ENCODE data around the gene ARHGAP24.
"Not testable (repeated sequence)": the region's sequence is repeated elsewhere in the genome, so short reads cannot be mapped to it uniquely, and the experiment has no call there.

Gene ARHGAP24

DNA sequence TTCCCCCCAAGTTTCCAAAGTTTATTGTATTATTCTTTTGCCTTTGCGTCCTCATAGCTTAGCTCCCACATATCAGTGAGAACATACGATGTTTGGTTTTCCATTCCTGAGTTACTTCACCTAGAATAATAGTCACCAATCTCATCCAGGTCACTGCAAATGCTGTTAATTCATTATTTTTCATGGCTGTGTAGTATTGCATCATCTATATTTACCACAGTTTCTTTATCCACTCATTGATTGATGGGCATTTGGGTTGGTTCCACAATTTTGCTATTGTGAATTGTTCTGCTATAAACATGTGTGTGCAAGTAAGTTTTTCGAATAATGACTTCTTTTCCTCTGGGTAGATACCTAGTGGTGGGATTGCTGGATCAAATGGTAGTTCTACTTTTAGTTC is 43.6 kb downstream of the ARHGAP24 start:
- not testable (repeated sequence) for DNase-seq (ENCODE audit: low read depth in 3 of 3)

DNA sequence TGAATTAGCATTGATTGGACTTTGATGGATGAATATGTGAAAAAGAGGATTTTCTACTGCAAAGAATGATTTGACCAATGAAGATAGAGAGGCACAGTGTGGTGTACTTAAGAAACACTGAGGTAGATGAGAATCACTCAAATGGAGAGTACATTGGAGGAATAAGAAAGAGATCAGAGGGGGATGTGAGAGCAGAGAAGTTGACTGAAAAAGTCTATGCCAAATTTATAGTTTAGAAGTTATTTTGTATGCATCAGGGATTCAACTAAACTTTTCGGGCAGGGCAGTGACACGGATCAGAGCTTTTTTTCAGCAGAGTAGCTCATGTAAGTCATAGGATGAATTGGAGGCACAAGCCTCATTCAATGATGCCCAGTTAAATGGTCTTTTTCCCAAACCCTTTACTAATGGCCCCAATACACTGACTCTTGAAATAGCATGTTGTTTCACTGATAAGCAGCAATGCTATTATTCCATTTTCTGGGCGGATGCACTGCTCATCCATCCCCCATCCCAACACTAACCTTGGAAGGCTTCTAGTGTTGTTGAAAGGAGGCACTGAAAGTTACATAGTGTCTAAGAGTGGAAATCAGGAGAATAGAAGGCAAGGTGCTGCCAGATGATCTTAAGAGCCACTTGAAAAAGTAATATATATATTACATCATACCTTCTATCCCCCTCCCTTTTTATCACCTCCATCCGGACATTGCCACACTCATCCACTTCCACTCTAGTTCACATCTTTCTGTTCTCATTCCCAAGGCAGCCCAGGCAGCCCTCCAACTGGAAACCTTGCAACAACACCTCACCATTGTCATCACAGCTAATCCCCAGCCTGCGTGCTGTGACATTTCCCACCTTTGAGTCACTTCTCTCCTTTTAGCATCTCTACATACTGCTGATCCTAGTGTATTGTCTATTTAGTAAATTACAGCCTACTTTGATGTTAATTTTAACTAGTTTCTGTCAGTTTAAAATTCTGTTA is 46.1 kb downstream of the ARHGAP24 start:
- DNase-seq (ENCODE audit: low read depth in 3 of 3), result no peak

DNA sequence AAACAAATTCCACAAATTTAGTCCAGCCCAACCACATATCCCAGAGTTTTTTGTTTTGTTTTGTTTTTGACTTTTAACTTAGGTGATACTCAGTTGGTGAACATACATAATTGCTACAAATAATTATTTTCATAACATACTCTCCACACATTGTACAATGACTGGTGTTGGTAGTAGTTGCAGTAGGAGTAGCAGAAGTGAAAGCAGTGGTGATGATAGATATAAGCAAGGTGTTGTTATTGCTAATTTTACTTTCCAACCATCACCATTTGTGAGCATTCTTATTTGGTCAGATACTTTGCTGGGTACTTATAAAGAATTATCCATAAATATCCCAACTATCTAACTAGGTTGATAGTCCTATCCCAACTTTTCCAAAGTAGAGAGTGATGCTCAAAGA is 47.3 kb downstream of the ARHGAP24 start:
- DNase-seq (ENCODE audit: low read depth in 3 of 3), result no peak

DNA sequence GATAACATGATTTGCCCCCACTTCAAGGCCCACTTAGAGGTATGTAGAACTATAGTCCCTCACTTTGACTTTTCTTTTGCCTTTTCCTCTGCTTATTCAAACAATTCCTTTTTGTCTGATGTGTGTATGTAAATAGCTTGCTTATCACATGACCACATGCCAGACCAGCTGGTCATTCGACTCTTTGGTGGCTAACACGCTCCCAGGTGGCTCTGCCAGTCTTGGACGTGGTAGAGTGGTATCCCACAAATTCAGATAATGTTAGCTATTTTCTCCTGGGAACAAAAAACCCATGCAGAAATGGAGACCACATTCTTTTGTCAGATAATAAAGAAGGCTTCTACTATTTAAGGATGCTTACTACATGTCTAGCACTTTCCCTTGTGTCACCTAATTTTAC is 47.9 kb downstream of the ARHGAP24 start:
- DNase-seq (ENCODE audit: low read depth in 3 of 3), result no peak

DNA sequence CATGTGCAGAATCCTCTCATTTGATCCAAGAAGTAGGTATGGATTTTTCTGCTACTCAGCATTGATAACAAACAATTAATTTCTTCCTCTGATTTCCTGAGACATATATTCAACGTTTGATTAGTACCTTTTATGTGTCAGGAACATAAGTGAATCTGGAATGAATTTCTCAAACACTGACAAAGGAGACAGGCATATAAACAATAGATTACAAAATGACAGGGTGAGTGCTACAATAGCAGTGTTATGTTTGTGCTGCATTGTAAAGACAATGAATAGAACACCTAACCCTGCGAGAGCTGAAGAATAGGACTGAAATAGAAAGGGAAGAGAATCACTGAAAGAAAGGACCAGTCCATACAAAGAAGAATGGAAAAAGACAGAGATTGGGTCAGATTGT is 52.9 kb downstream of the ARHGAP24 start:
- DNase-seq (ENCODE audit: low read depth in 3 of 3), result no peak

DNA sequence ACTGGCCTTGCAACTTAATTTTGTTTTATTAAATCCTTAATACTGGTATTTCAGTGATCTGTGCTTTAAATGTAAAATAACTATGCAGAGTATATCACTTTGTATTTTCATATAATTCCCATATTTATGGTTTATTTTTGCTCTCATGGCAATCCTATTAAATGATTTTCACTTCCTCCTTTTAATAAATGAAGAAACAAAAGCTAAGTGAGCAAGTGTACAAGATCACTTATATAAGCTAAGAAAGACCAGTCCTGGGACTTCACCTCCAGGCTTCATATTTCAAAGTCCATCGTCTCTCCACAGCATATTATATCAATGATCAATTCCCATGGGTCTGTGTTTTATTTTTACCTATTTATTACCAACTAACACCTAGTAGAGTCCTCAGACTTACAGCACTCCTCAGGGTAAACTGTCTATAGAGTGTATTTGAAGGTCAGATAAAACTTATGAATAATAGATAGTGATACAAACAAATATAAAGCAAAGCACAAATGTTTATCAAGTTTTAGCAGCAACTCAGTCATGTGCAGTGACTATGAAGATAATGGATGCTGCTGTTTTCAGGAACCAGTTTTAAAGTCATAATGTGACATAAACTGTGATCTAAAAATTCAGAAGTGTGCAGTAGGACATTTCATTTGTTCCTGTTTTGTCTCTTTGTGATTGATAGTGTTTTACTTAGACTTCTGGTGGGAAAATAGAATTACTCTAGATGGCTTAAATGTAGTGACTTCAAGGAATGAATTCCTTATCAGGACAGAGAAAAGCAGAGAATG is 56.8 kb downstream of the ARHGAP24 start:
- DNase-seq (ENCODE audit: low read depth in 3 of 3), result no peak

DNA sequence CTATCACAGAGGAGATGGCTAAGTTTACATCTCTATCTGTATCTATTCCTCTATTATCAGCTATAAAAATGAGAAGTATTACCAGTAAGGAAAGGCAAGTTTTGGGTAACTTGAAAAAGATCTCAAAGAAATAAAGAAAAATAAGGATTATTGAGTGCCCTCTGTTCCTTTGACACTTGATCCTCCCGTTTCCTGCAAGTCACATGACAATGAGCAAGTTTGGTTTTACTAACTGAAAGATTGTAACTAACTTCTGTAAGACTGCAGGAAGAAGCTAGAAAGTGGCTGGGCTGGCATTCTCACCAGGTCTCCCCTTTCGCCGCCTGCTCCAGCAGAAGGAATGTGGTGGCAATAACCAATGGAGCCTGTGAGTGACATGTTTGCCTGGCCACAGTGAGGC is 59.2 kb downstream of the ARHGAP24 start:
- no peak for DNase-seq (ENCODE audit: low read depth in 3 of 3)

DNA sequence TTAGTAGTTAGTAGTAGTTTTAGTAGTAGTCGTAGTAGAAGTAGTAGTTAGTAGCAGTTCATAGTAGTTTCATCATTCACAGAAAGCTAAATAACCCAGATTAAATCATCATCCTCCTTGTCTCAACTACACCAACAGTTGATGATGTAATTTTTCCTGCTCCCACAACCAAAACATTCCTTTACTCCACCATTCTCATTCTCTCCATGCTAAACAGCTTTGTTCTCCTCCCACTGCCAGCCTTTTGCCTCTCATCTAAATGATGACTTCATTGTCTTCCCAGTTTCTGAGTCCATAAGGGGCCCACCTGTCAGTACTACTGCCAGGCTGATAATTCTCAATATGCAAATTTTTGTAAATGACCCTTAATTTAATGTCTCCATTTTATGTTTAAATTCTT is 68.9 kb downstream of the ARHGAP24 start:
- DNase-seq (ENCODE audit: low read depth in 3 of 3), result no peak

DNA sequence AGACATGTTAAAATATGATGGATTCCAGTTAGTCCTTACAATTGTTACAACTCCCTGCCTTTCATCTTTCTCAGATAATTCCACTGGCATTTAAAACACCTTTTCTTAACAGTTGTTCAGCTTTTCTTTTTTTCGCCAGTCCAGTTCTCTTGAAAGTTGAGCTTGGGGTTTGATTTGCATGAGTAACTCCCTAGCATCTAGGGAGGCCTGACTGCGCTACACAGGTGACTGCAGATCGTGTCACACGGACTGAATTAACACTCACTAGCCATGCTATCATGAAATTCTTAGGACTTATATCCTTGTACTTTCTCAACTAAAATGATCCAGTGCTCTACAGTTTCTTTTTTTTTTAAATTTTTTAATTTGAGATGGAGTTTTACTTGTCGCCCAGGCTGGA is 69.8 kb downstream of the ARHGAP24 start:
- DNase-seq (ENCODE audit: low read depth in 3 of 3), result no peak

DNA sequence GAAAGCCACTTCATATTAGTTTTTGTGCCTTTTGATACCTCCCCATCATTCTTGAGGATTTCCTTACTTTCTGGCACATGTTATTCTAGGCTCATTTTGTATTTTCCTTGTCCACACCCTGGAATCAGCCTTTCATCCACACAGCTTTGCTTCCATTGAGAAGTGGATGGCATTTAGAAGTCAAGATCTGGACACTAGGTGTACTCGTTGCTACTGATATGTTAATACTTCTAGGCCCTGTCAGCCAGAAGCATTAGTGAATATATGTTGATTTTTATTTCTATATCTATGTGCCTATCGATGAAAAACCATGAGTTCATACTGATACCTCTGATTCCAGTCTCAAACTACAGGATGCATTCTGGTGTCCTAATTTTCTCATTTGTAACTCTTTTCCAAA is 73.2 kb downstream of the ARHGAP24 start:
- DNase-seq (ENCODE audit: low read depth in 3 of 3), result no peak

DNA sequence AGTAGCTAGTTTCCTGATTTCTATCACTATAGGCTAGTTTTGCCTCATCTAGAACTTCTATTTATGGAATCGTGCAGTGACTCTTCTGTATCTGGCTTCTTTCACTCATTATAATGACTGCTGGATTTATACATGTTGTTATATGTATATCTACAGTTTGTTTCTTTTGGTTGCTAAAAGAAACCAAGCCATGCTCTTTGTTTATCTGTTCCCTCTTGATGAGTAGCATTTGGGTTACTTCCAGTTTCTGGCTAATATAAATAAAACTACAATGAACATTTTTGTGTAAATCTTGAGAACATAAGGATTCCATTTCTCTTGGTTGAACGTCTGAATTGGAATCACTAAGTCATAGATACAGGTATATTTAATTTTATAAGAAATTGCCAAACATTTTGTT is 73.9 kb downstream of the ARHGAP24 start:
- DNase-seq (ENCODE audit: low read depth in 3 of 3), result no peak

DNA sequence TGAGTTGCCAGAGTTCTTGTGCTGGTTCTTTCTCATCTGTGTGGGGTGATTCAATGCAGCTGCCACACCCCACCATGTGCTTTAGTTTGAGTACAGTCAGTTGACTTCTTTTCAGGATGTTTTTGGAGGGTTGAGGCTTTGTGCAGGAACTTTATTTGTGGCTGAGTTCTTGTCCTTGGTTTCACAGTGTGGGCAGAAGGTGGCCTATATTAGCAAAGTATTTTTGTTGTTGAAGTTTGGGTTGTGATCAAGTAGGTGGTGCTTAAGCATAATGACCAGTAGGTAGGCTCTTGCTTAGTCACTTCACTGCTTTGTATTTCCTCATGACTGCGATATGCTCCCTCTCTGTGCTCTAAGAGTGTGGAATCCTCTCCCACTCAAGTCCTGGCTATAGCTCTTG is 80.3 kb downstream of the ARHGAP24 start:
- DNase-seq (ENCODE audit: low read depth in 3 of 3), result no peak

DNA sequence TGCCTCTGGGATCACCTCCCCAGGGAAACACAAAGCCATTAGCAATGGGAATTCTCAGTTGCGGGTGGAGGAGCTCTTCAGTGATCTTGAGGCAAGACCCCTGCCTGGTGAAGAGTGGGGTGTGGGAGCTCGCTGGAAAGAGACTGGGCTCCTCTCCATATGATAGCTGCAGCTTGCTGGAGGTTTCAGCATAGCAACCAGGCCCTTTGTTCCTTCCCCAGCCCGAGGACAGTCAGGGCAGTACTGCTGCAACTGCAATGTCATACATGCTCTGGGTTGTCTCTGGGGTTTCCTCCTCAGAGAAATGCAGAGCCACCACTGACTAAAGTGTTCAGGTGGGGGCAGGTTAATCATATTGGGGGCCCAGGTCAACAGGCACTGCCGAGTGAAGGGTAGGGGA is 81.3 kb downstream of the ARHGAP24 start:
- DNase-seq (ENCODE audit: low read depth in 3 of 3), result no peak

DNA sequence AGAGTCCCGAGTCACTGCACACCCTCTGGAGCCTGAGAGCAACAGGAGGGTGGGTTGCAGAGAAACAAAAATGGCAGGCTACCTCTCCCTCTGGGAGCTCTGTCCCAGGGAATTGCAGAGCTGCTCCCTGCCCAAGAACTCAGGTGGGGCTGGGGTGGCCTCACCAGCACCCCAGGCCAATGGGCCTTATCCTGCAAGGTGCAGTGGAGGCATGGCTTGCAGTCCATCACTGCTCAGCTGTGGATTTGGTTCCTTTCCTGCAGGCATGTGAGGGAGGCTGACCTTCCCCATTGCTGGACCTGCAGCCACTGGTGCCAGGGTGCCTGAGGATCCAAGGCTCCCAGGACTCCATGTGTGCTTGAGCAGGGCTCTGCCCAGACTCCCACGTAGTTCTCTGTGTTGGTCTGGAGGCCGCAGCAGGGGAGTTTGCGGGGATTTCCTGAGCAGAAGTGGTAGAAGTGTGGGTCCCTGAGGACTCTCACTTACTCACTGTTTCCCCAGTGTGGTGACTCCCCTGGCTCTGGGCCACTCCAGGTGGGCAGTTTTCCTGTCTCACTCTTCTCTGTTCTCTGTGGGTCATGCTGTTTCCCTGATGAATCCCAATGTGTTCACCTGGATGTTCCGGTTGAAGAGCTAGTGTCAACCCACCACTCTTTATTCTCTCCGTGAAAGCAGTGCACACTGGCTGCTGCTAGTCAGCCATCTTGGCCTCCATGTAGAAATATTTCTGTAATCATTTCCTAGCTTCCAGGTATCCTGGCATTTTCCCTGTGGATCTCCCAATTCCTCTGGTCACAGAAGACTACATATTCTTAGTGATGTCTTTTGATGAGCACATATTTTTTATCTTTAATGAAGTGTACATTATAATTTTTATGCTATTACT is 82.3 kb downstream of the ARHGAP24 start:
- no peak for DNase-seq (ENCODE audit: low read depth in 3 of 3)

DNA sequence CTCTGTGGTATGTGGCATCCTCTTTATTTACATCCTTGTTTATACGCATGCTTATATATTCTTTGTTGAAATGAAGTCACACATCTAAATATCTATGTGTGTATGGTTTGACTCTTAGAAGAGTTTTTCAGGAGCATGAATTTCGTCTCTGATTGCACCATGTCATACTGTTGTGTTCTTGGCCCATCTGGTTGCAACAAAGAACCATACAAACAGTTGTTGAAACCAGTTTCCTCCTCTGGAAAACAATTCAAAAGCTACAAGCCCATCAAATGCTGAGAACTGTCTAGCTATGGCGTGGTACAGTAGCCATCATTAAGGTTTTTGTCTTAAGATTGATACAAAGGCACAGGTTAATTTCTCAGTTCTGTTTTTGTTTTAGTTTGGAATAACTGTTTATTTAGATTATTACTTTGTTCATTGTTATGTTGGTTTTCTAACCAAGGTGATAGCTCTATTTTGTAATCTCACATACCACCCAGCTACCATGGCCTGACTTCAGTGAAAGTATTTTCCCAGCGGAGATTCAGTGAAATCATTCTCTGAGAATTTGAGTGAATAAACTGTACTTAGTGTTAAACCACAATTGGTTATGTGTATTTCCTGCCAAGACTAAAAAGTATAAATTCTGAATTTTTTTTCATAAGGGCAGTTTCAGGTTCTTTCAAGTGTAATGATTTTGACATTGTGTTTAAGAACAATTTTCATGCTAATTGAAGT is 91.0 kb downstream of the ARHGAP24 start:
- DNase-seq (ENCODE audit: low read depth in 3 of 3), result no peak

DNA sequence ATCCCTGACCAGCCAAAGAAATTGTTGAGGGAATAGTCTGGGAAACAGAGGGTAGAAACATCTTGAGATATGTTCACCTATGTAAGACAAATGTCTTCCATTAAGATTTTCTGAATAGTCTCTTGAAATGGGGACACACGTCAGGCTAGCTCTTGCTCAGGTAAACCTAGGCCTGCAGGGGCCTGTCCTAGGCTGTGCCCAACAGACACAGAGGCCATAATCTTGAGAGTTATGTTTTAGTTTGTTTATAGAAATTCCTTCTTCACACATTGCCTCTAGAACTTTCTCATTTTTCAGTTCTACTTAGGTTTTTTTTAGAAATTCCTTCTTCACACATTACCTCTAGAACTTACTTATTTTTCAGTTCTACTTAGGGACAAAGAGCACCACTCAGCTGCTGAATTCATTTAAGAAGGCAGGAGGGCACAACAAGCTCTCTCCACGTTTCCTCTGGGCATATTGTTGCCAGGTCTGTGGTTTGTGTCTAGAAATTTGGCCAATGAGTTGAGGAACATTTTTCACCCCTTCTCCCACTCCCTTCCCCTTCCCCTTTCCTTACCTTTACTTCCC is 94.9 kb downstream of the ARHGAP24 start:
- no peak for DNase-seq (ENCODE audit: low read depth in 3 of 3)

DNA sequence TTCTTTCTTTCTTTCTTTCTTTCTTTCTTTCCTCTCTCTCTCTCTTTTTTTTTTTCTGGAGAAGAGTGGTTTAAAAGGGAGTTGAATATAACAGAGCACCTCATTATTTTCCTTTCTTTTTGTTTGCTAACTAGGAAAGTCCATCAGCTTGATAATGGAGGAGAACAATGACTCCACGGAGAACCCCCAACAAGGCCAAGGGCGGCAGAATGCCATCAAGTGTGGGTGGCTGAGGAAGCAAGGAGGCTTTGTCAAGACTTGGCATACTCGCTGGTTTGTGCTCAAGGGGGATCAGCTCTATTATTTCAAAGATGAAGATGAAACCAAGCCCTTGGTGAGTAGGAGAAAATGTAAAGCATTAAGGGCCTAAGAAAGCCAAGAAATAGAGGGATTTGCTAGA is 95.4 kb downstream of the ARHGAP24 start:
- DNase-seq (ENCODE audit: low read depth in 3 of 3), result no peak

DNA sequence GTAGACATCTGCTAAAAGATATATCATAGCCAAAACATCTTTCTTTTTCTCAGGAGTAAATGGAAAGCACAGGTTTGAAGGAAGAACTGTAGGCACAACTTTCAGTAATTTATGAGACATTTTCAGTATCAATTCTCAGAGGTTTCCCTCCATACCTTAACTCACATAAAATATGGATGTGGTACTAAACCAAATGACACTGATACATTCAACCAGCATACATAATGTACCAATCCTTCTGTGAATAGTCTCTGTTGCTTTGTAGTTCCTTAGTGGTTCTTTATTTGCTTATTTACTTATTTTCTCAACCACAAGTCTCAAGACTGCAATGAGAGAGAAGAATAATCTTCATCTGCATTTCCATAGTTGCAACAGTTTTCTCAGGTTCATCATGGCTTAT is 96.1 kb downstream of the ARHGAP24 start:
- no peak for DNase-seq (ENCODE audit: low read depth in 3 of 3)

DNA sequence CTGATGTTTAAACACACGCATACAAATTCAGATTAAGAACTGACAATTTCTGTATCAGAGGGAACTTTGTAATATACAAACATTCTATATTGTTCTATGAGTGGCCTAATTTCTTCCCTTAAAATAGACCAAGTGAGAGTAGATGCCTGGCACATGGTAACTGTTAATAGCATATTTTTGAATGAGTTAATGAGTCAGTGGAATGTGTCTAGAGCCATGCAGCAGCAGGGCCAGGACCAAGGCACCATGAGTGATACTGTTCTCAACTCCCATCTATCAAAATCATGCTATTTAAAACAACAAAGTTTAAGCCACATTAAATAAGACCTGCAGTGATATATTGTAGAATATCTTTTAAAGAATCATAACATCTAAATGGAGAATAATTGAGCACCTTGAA is 98.3 kb downstream of the ARHGAP24 start:
- no peak for DNase-seq (ENCODE audit: low read depth in 3 of 3)

DNA sequence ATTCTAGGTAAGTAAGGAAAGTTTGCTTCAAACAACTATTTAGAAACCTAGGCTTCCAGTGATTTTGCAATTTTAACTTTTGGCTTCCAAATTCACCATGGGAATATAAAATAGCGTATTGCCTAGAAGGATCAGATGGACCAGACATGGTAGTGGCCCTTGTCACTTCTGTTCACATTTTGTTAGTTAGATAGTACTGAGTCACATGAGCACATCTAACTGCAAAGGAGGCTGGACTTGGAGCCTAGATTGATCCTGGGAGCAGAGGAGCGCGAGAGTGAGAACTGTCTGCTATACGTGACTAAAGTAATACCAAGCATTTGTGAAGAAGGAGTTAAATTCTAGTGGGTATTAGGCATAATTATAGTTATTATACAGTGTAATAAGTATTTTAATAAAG is 102.4 kb downstream of the ARHGAP24 start:
- no peak for DNase-seq (ENCODE audit: low read depth in 3 of 3)

DNA sequence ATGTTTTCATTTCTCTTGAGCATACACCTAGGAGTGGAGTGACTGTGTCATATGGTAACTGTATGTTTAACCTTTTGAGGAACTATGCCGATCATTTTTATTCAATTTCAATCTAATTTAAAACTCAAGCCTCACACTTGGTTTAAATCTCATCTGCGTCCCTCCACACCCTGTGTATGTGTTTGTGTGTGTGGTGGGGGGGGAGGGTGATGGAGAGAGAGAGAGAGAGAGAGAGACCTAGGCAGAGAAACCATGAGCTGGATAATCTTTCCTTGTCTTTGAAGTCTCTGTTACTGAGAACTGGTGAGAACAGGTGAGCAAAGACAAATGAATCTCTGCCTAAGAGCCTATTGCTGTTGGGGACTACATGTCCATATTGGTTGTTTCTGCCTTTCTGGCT is 105.0 kb downstream of the ARHGAP24 start:
- DNase-seq (ENCODE audit: low read depth in 3 of 3), result no peak

Measured in stimulated activated CD4-positive, alpha-beta T cell treated with anti-CD3 and anti-CD28 coated beads, TNF-alpha, amount 100 ng/mL, for 48 hours (primary cell).